COLO829 (cell line): ENCODE results near the gene AHCYL2.
"Not testable (repeated sequence)": the region's sequence is repeated elsewhere in the genome, so short reads cannot be mapped to it uniquely, and the experiment has no call there.

Experiments used
- DNase-seq: peaks from one replicate; pipeline ENCODE4 v3.0.0; 2012; ENCODE audit warnings: low spot score

Gene AHCYL2

GRCh38 chr7:129454249-129454551 is 229.4 kb downstream of the AHCYL2 start:
- no peak for DNase-seq

GRCh38 chr7:129456421-129456820 is 231.6 kb downstream of the AHCYL2 start:
- no peak for DNase-seq

DNA sequence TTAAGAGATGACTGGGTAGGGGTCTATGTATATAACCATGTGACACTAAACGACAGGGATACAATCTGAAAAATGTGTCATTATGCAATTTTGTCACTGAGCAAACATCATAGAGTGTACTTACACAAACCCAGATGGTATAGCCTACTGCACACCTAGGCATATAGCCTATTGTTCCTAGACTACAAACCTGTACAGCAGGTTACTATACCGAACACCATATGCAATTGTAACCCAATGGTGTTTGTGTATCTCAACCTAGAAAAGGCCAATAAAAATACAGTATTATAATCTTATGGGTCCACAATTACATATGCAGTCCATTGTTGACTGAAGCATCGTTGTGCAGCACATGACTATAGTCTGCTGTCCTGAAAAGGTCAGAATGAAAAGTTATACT is 232.3 kb downstream of the AHCYL2 start:
- DNase-seq, result no peak

DNA sequence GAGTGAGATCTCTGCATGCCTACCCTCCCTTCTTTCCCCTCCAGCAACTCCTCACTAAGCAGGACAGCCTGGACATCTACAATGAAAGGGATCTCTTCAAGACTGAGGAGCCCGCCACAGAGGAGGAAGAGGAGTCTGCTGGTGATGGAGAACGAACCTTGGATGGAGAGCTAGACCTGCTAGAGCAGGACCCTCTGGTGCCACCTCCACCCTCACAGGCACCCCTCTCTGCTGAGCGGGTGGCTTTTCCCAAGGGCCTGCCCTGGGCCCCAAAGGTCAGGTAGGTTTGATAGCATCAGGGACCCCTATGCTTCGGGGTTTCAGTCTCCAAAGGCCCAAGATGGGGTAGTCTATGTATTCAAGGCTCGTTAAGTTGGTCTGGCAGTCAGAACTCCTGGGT is 233.3 kb downstream of the AHCYL2 start:
- DNase-seq, result no peak

DNA sequence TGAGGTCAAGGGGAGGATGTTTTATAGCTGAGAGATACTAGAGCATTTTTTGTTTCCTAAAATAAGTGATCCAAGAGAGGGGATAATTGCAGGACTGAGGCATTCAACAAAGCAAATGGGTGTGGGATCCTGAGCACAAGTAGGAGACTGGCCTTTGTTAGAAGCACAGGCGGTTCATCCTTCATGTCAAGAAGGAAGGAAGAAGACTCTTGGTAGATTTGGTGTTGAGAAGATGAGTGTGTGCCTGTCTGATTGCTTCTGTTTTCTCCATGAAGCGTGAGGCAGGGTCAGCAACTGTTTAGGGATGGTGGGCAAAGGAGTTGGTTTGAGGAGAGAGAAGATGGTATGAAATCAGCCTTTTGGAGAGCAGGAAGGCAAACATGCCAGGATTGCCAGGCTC is 237.0 kb downstream of the AHCYL2 start:
- DNase-seq, result no peak

- no peak for DNase-seq
Measured at GRCh38 chr7:129462420-129462819, 237.6 kb downstream of the AHCYL2 start.

DNA sequence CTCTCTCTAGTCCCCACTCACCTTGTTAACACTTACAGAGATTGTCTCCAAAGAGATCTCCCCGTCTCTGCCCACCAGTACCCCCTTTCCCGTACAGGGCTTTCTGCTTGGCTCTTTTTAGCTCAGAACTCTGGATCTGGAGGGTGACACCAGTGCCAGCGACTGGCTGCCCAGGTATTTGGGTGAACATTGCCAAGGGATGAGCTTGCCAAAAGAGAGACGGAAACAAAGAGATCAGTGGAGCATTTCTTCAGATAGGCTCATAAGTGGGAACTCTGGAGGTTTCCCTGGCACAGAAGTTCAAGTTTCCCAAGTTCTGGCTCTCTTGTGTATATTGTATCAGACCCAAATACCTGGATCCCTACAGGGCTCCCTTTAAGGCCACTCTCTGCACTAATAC is 239.4 kb downstream of the AHCYL2 start:
- no peak for DNase-seq

- no peak for DNase-seq
Measured at GRCh38 chr7:129465080-129465479, 240.2 kb downstream of the AHCYL2 start.

DNA sequence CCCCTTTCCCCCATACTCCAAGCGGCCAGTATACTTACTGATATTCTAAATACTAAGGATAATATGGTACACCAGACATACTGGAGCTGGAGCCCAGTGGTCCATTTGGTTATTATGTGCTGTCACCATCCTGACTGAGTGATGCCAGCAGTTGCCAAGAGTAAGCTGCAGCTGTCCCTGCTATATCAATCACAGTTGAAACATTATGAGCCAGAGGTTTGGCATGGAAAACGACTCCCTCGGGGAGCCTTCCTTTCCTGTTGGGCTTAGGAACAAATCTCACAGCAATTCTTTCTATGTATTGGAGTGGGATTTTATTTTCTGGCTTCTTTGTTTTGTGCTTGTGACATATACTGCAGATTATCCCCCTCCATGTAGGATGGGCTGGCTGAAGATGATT is 242.0 kb downstream of the AHCYL2 start:
- no peak for DNase-seq

DNA sequence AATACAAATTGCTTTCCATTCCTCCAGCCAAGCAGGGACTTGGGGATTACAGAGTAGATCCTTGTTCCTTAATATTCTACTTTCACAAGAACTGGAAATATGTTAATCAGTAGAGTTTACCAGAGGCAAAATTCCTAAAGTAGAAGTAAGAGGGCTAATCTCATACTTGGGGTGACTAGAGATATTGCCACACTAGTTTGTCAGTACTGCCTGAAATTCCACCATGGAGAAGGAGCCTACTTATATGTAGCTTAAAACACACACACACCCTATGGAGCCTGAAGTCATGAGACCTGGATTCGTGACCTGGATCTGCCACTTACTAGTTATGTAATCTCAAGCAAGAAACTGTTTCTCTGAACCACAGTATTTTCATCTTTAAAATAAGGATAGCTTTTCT is 243.3 kb downstream of the AHCYL2 start:
- DNase-seq, result peak; percentile 67

GRCh38 chr7:129468547-129468946 is 243.7 kb downstream of the AHCYL2 start:
- no peak for DNase-seq

DNA sequence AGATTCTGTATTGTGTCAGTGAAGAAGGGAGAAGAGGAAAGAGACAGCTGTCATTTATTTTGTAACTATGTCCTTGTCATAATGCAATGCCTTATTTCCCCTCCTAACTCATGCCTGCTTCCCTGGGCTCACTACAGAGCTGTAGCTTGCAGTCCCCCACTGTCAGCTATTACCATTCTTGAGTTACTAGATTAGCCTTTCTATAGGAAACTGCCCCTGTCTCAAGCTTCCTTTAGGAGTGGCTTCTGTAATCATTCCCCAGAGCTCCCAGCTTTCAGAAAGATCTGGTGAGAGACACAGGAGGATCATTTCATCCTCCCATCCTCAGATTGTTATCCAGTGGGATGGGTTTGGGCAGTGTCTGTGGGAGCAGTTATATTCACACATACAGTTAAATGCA is 245.1 kb downstream of the AHCYL2 start:
- no peak for DNase-seq

- no peak for DNase-seq
Measured at GRCh38 chr7:129470411-129470810, 245.6 kb downstream of the AHCYL2 start.

GRCh38 chr7:129471402-129471827 is 246.6 kb downstream of the AHCYL2 start:
- no peak for DNase-seq

GRCh38 chr7:129475931-129476330 is 251.1 kb downstream of the AHCYL2 start:
- not testable (repeated sequence) for DNase-seq

GRCh38 chr7:129476398-129476797 is 251.6 kb downstream of the AHCYL2 start:
- not testable (repeated sequence) for DNase-seq
